Stimulated activated CD4-positive, alpha-beta T cell treated with anti-CD3 and anti-CD28 coated beads, TNF-alpha, amount 100 ng/mL, for 4 hours (primary cell): ENCODE results near the gene ELMOD2.

Experiments used
- DNase-seq, 3 experiments: peaks; one replicate each; pipeline ENCODE4 v3.0.0-alpha.2; 2020; ENCODE audit warnings: low read depth in 3 of 3

The ELMOD2 gene

GRCh38 chr4:140581078-140581477, 57.1 kb downstream of the ELMOD2 start:
- no peak for DNase-seq

- no peak for DNase-seq
Measured at GRCh38 chr4:140584439-140584838, 60.5 kb downstream of the ELMOD2 start.

- no peak for DNase-seq
Measured at GRCh38 chr4:140595065-140595464, 71.1 kb downstream of the ELMOD2 start.

GRCh38 chr4:140600408-140600807, 76.4 kb downstream of the ELMOD2 start:
- DNase-seq: no peak

- DNase-seq: no peak
Measured at GRCh38 chr4:140602714-140603113, 78.7 kb downstream of the ELMOD2 start.

- no peak for DNase-seq
Measured at GRCh38 chr4:140603286-140603685, 79.3 kb downstream of the ELMOD2 start.
